Measurements from ENCODE around the gene SLC22A5. TPM values are rescaled to one million over a fixed set of nuclear protein-coding genes. Genes with fewer than 3 reads are reported as not detected.

SLC22A5 gene
- total RNA-seq, 1 donor from 2014 or later = 13.1 TPM

- DNase-seq (ENCODE audit: low read depth) = no peak
- H3K4me3 ChIP-seq (ENCODE audit: low read depth, low read length) = no peak overlapping the region
- no peak for TF ChIP-seq CTCF (conservative IDR thresholded peaks at IDR 0.05; ENCODE audit: low read depth, low read length)
These were observed 16.0 kb upstream of the SLC22A5 start for GRCh38 chr5:132353486-132353995.

GRCh38 chr5:132354381-132355139 is 14.9 kb upstream of the SLC22A5 start:
- no peak for DNase-seq (ENCODE audit: low read depth)
- no peak for TF ChIP-seq CTCF (conservative IDR thresholded peaks at IDR 0.05; ENCODE audit: low read depth, low read length)
- H3K4me3 ChIP-seq (ENCODE audit: low read depth, low read length) = no peak overlapping the region

GRCh38 chr5:132355140-132355765 is 14.3 kb upstream of the SLC22A5 start:
- no peak overlapping the region for H3K4me3 ChIP-seq (ENCODE audit: low read depth, low read length)
- DNase-seq (ENCODE audit: low read depth) = no peak
- TF ChIP-seq CTCF (conservative IDR thresholded peaks at IDR 0.05; ENCODE audit: low read depth, low read length) = no peak

- no peak overlapping the region for H3K4me3 ChIP-seq (ENCODE audit: low read depth, low read length)
- no peak for DNase-seq (ENCODE audit: low read depth)
- TF ChIP-seq CTCF (conservative IDR thresholded peaks at IDR 0.05; ENCODE audit: low read depth, low read length) = no peak
These were observed 10.7 kb upstream of the SLC22A5 start for GRCh38 chr5:132358775-132359174.

- no peak overlapping the region for H3K4me3 ChIP-seq (ENCODE audit: low read depth, low read length)
- DNase-seq (ENCODE audit: low read depth) = no peak
- TF ChIP-seq CTCF (conservative IDR thresholded peaks at IDR 0.05; ENCODE audit: low read depth, low read length) = no peak
These were observed 7.4 kb upstream of the SLC22A5 start for GRCh38 chr5:132362086-132362485.

GRCh38 chr5:132363431-132364112 is 5.9 kb upstream of the SLC22A5 start:
- no peak overlapping the region for H3K4me3 ChIP-seq (ENCODE audit: low read depth, low read length)
- DNase-seq (ENCODE audit: low read depth) = peak; percentile 94
- TF ChIP-seq CTCF (conservative IDR thresholded peaks at IDR 0.05; ENCODE audit: low read depth, low read length) = no peak
